GM23248 (cell line): ENCODE results near the gene ZNF638.

Experiments used
- EZH2 ChIP-seq: fragments of 200-600 bp; sonication (generic); IDR thresholded peaks from 2 replicates; pipeline ENCODE4 v1.6.1; 2018; ENCODE audit warnings: antibody characterized with exemption, mild to moderate bottlenecking; ENCODE audit not compliant: insufficient read depth, poor library complexity, severe bottlenecking
- EZH2phosphoT487 ChIP-seq: fragments of 200-600 bp; sonication (generic); IDR thresholded peaks from 2 replicates; pipeline ENCODE4 v1.6.1; 2018; ENCODE audit warnings: antibody characterized with exemption, moderate library complexity, mild to moderate bottlenecking, low read depth; ENCODE audit not compliant: insufficient read depth

DNA sequence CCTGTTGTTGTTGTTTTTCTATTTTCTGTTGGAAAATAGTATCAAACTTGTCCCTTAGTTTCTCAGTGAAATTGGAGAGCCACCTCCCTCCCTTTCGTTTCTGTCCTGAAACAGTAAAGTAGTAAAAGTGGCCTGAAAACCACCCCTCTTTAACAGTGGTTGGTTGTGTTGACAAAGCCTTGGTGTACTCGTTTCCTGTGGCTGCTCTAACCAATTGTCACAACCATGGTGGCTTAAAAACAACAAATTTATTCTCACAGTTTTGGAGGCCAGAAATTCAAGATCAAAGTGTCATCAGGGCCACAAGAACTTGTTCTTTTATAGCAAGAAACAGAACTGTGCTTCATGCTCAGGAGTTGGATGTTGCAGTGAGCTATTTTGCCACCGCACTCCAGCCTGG lies 117.8 kb downstream of the ZNF638 start:
- TF ChIP-seq EZH2, result no peak
- TF ChIP-seq EZH2phosphoT487, result no peak
